ENCODE data around the gene YTHDF1.

YTHDF1 gene

GRCh38 chr20:63202811-63203526, 13.0 kb downstream of the YTHDF1 start:
- DNase-seq (ENCODE audit: low read depth in 2 of 2), result no peak
- H3K4me3 ChIP-seq (replicated peaks in 1 of 2; ENCODE audit: low read depth in 2 of 2, low read length in 2 of 2), result no peak overlapping the region
- no peak for TF ChIP-seq CTCF (IDR thresholded peaks at IDR 0.05; ENCODE audit: low read depth, low read length)

GRCh38 chr20:63202021-63202420, 13.9 kb downstream of the YTHDF1 start:
- TF ChIP-seq CTCF (IDR thresholded peaks at IDR 0.05; ENCODE audit: low read depth, low read length), result no peak
- no peak for DNase-seq (ENCODE audit: low read depth in 2 of 2)
- H3K4me3 ChIP-seq (replicated peaks in 1 of 2; ENCODE audit: low read depth in 2 of 2, low read length in 2 of 2), result no peak overlapping the region

GRCh38 chr20:63198606-63199005, 17.3 kb downstream of the YTHDF1 start:
- no peak for DNase-seq (ENCODE audit: low read depth in 2 of 2)
- TF ChIP-seq CTCF (IDR thresholded peaks at IDR 0.05; ENCODE audit: low read depth, low read length), result no peak
- H3K4me3 ChIP-seq (replicated peaks in 1 of 2; ENCODE audit: low read depth in 2 of 2, low read length in 2 of 2), result no peak overlapping the region

- no peak for TF ChIP-seq CTCF (IDR thresholded peaks at IDR 0.05; ENCODE audit: low read depth, low read length)
- no peak for DNase-seq (ENCODE audit: low read depth in 2 of 2)
- H3K4me3 ChIP-seq (replicated peaks in 1 of 2; ENCODE audit: low read depth in 2 of 2, low read length in 2 of 2), result no peak overlapping the region
Measured at GRCh38 chr20:63196768-63197470, 19.0 kb downstream of the YTHDF1 start.

- no peak for DNase-seq (ENCODE audit: low read depth in 2 of 2)
- no peak for TF ChIP-seq CTCF (IDR thresholded peaks at IDR 0.05; ENCODE audit: low read depth, low read length)
- H3K4me3 ChIP-seq (replicated peaks in 1 of 2; ENCODE audit: low read depth in 2 of 2, low read length in 2 of 2), result no peak overlapping the region
Measured at GRCh38 chr20:63194797-63195173, 21.1 kb downstream of the YTHDF1 start.

GRCh38 chr20:63194007-63194796, 21.7 kb downstream of the YTHDF1 start:
- no peak for DNase-seq (ENCODE audit: low read depth in 2 of 2)
- TF ChIP-seq CTCF (IDR thresholded peaks at IDR 0.05; ENCODE audit: low read depth, low read length), result no peak
- no peak overlapping the region for H3K4me3 ChIP-seq (replicated peaks in 1 of 2; ENCODE audit: low read depth in 2 of 2, low read length in 2 of 2)
